ENCODE measurements around the gene ATP8B3. TPM values are rescaled to one million over a fixed set of nuclear protein-coding genes. Genes with fewer than 3 reads are reported as not detected.

ATP8B3 gene
- total and polyA plus RNA-seq, 9 of the 15 experiments (the other 6 are each of a cell fraction or from before 2014, with no cell fraction given) = 1.2 to 12.3 (median 3.8) TPM

DNA sequence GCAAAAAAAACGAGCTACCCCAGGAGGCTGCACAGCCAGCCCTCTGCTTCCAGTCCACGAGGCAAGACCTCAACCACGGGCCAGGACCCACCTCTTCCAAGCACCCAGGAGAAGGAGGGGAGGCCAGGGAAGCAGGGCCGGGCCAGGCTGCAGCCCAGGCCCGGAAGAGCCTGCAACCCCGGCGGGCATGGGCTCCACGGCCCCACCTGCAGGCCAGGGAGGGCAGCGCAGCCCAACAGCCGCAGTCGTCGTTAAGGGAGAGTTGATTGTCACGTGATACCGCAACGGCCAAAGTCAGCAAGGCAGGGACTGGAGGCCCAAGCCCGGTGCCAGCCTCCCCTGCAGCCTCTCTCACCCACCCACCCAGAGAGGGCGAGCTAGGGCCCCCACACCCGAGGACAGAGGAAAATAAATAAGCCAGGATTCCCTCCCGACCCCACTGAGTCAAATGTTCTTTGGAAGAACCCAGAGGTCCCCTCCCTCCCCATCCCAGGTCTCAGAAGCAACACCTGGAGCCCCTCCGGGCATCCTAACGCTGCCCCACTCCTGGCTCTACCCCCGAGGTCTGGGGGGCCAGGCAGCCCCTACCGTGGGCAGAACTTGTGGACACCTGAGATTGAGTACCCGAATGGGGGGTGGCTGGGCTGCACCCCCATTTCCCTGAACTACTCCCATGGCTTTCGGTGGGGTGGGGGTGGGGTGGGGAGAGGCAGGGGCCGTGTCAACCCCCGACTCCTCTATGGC, 41.4 kb upstream of the ATP8B3 start (continued):
- TF ChIP-seq TAF9B (IDR thresholded peaks at IDR 0.05; ENCODE audit: partially characterized antibody) = no peak
- no peak for TF ChIP-seq MEIS2 (IDR thresholded peaks at IDR 0.05; ENCODE audit: partially characterized antibody)
- TF ChIP-seq, protein P1, sequence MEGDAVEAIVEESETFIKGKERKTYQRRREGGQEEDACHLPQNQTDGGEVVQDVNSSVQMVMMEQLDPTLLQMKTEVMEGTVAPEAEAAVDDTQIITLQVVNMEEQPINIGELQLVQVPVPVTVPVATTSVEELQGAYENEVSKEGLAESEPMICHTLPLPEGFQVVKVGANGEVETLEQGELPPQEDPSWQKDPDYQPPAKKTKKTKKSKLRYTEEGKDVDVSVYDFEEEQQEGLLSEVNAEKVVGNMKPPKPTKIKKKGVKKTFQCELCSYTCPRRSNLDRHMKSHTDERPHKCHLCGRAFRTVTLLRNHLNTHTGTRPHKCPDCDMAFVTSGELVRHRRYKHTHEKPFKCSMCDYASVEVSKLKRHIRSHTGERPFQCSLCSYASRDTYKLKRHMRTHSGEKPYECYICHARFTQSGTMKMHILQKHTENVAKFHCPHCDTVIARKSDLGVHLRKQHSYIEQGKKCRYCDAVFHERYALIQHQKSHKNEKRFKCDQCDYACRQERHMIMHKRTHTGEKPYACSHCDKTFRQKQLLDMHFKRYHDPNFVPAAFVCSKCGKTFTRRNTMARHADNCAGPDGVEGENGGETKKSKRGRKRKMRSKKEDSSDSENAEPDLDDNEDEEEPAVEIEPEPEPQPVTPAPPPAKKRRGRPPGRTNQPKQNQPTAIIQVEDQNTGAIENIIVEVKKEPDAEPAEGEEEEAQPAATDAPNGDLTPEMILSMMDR (IDR thresholded peaks at IDR 0.05 in 2 of 3, conservative IDR thresholded peaks at IDR 0.05 in 1 of 3; ENCODE audit: insufficient read depth in 2 of 3, low read depth in 1 of 3, low read length in 3 of 3) = peak; percentile 92 to 95 (median 93)
- TF ChIP-seq SRF (CRISPR knock-in tag; IDR thresholded peaks at IDR 0.05) = peak in 1 of 2 experiments; percentile 62; a peak in 2 of 4 replicates
- TF ChIP-seq CCNT2 (IDR thresholded peaks at IDR 0.05; ENCODE audit: borderline replicate concordance, extremely low read depth, insufficient read length, low read depth, low read length) = peak; percentile 76
- TF ChIP-seq TEAD1 (CRISPR knock-in tag; IDR thresholded peaks at IDR 0.05) = peak in 1 of 2 experiments; percentile 36; a peak in 1 of 4 replicates
- no peak for TF ChIP-seq KDM1A (IDR thresholded peaks at IDR 0.05)
- 0 out of 2 replicates have a peak, but pooled peaks have one; percentile 26 for TF ChIP-seq SIN3B (IDR thresholded peaks at IDR 0.05; ENCODE audit: low read depth)
- peak; percentile 58; the same call in 1 of the 2 replicates for TF ChIP-seq ELF2 (CRISPR knock-in tag; IDR thresholded peaks at IDR 0.05)
- TF ChIP-seq RAD51 (IDR thresholded peaks at IDR 0.05; ENCODE audit: borderline replicate concordance, low read depth) = peak; percentile 99
- TF ChIP-seq, protein P2, sequence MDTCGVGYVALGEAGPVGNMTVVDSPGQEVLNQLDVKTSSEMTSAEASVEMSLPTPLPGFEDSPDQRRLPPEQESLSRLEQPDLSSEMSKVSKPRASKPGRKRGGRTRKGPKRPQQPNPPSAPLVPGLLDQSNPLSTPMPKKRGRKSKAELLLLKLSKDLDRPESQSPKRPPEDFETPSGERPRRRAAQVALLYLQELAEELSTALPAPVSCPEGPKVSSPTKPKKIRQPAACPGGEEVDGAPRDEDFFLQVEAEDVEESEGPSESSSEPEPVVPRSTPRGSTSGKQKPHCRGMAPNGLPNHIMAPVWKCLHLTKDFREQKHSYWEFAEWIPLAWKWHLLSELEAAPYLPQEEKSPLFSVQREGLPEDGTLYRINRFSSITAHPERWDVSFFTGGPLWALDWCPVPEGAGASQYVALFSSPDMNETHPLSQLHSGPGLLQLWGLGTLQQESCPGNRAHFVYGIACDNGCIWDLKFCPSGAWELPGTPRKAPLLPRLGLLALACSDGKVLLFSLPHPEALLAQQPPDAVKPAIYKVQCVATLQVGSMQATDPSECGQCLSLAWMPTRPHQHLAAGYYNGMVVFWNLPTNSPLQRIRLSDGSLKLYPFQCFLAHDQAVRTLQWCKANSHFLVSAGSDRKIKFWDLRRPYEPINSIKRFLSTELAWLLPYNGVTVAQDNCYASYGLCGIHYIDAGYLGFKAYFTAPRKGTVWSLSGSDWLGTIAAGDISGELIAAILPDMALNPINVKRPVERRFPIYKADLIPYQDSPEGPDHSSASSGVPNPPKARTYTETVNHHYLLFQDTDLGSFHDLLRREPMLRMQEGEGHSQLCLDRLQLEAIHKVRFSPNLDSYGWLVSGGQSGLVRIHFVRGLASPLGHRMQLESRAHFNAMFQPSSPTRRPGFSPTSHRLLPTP (IDR thresholded peaks at IDR 0.05; ENCODE audit: borderline replicate concordance, extremely low read depth, insufficient read length) = no peak
- TF ChIP-seq NFIC (IDR thresholded peaks at IDR 0.05) = 0 out of 2 replicates have a peak, but pooled peaks have one; percentile 12
- TF ChIP-seq ZNF408 (CRISPR knock-in tag; IDR thresholded peaks at IDR 0.05; ENCODE audit: low read depth) = no peak
- TF ChIP-seq ZNF24 (IDR thresholded peaks at IDR 0.05) = no peak; the same call in 1 of the 2 replicates
- TF ChIP-seq NR2F6 (CRISPR knock-in tag; IDR thresholded peaks at IDR 0.05) = 0 out of 2 replicates have a peak, but pooled peaks have one; percentile 47
- peak; percentile 45; the same call in 1 of the 2 replicates for TF ChIP-seq HCFC1 (IDR thresholded peaks at IDR 0.05; ENCODE audit: low read depth, low read length)
- peak; percentile 70 for TF ChIP-seq FIP1L1 (IDR thresholded peaks at IDR 0.05; ENCODE audit: low read depth, low read length, poor library complexity, severe bottlenecking)
- TF ChIP-seq, protein P3, sequence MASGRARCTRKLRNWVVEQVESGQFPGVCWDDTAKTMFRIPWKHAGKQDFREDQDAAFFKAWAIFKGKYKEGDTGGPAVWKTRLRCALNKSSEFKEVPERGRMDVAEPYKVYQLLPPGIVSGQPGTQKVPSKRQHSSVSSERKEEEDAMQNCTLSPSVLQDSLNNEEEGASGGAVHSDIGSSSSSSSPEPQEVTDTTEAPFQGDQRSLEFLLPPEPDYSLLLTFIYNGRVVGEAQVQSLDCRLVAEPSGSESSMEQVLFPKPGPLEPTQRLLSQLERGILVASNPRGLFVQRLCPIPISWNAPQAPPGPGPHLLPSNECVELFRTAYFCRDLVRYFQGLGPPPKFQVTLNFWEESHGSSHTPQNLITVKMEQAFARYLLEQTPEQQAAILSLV (tag; IDR thresholded peaks at IDR 0.05) = no peak
- peak; percentile 55; the same call in 1 of the 2 replicates for TF ChIP-seq JUND (IDR thresholded peaks at IDR 0.05; ENCODE audit: borderline replicate concordance, low read depth, low read length)
- peak; percentile 63; the same call in 1 of the 3 replicates for TF ChIP-seq JUND (tag; IDR thresholded peaks at IDR 0.05; ENCODE audit: borderline replicate concordance, low read depth, low read length)
- TF ChIP-seq ZNF778 (CRISPR knock-in tag; IDR thresholded peaks at IDR 0.05) = no peak
- no peak for TF ChIP-seq SMARCA5 (IDR thresholded peaks at IDR 0.05)
